Measurements from ENCODE around the gene TRANK1.
A peak's percentile ranks its signal among the peaks of the same experiment; 100 is the strongest.

TRANK1 gene

DNA sequence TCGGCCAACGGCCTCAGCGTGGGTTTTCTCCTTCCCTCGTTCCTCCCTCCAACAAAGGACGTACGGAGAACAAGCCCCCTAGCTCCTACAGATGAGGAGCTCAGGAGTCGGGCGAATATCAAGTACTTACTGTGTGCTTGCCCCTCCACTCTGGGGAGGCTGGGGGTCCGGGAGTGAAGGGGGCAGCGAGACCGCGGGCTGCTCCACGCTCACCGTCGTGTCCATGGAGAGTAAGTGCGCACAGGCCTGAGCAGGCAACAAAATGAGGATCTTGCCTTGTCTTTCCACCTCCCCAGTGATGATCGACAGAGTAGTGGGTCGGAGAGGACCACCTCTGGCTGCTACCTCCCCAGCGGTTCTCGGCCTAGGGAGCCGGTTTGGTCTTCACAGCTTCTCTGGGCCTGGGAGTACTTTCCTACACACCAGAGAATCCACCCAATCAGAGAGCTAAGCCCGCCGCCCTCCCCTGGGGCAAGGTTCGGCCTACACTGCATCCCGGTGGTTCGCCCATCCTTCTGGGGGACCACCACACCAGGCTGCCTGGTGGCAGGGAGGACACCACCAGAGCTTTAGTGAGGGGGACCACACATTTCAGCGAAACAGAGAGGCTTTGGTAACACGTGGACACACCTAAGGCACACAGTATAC is 603 bp upstream of the TRANK1 start:
- TF ChIP-seq, protein P1, sequence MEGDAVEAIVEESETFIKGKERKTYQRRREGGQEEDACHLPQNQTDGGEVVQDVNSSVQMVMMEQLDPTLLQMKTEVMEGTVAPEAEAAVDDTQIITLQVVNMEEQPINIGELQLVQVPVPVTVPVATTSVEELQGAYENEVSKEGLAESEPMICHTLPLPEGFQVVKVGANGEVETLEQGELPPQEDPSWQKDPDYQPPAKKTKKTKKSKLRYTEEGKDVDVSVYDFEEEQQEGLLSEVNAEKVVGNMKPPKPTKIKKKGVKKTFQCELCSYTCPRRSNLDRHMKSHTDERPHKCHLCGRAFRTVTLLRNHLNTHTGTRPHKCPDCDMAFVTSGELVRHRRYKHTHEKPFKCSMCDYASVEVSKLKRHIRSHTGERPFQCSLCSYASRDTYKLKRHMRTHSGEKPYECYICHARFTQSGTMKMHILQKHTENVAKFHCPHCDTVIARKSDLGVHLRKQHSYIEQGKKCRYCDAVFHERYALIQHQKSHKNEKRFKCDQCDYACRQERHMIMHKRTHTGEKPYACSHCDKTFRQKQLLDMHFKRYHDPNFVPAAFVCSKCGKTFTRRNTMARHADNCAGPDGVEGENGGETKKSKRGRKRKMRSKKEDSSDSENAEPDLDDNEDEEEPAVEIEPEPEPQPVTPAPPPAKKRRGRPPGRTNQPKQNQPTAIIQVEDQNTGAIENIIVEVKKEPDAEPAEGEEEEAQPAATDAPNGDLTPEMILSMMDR (IDR thresholded peaks at IDR 0.05; ENCODE audit: low read depth, low read length, missing control alignments): no peak
- in situ Hi-C loops (cut with HindIII; ENCODE audit: low sequenced_read_pairs): no loop called here
- no peak for DNase-seq (ENCODE audit: low read depth)
- H3K4me3 ChIP-seq (ENCODE audit: low read depth, low read length): peak overlapping the region; percentile 60

DNA sequence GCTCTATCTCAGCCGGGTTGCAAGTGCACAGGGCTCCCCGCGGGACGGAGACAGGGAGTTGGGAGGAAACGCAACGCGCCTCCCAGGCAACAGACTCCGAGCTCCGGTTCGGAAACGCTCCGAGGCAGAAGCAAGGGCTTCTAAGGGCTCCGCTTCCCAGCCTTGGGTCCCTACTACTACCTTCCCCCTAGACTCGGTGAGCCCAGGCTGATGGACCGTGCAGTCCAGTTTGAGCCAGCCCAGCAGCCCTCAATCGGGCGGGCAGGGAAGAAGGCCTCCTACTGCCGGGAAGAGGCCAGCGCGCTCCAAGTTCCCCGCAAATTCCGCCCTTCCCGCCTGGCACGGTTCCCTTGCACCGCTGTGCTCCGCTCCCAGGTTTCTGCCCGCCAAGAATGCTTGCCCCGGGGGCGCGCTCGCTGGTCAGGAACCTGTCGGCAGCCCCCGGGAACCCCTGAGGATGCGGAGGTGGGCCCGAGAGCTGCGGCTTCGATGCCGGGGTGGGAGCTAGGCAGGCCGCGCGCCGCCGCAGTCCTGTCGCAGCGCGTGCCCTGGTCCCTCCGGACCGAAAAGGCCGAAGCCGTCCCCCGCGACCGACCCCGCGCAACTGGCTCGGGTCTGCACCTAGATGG is 728 bp downstream of the TRANK1 start:
- TF ChIP-seq, protein P1 (IDR thresholded peaks at IDR 0.05; ENCODE audit: low read depth, low read length, missing control alignments): peak; percentile 14
- H3K4me3 ChIP-seq (ENCODE audit: low read depth, low read length): peak overlapping the region; percentile 60
- peak; percentile 15 for DNase-seq (ENCODE audit: low read depth)
- in situ Hi-C loops (cut with HindIII; ENCODE audit: low sequenced_read_pairs): loop anchor here (5.0 kb wide), 1 partner anchor 52 kb away; no protein-coding TSS in a partner anchor

DNA sequence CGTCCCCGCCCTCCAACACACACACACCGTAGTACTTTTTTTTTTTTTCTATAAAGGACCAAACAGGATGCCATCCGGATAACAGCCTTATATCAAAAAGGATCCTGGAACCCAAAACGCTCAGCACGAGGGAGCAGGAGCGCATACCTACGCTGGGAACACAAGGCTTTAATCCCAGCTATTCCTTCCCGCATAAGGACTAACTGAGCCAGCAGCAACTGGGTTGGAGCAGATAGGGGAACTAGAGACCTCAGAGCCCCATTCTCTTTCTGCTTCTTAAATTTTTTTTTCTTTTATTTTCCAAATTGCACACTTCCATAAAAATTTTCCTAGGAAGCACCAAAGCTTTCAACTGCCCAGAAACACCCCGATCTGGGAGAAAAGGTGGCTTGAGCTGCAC is 1.3 kb downstream of the TRANK1 start:
- TF ChIP-seq, protein P1 (IDR thresholded peaks at IDR 0.05; ENCODE audit: low read depth, low read length, missing control alignments): no peak
- no peak for DNase-seq (ENCODE audit: low read depth)
- peak overlapping the region; percentile 60 for H3K4me3 ChIP-seq (ENCODE audit: low read depth, low read length)
- in situ Hi-C loops (cut with HindIII; ENCODE audit: low sequenced_read_pairs): loop anchor here (5.0 kb wide), 1 partner anchor 51 kb away; no protein-coding TSS in a partner anchor

DNA sequence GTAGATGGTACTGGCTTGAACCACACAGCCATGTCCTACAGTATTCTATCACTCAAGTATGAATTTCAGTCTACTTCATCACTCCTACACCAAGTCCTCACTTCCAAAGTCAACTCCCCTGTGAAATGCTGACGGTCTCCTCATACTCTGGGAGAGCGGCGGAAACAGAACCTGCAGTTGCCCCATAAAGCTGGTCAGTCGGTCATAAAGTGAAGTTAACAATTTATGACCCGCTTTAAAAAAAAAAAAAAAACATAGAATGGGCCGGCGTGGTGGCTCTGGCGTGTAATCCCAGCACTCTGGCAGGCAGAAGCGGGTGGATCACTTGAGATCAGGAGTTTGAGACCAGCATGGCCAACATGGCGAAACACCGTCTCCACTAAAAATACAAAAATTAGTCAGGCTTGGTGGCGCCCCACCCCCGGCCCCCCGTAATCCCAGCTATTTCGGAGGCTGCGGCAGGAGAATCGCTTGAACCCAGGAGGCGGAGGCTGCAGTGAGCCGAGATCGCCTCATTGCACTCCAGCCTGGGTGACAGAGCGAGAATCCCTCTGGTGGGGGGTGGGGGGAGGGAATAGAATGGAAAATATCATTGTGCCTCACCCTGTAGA is 2.1 kb downstream of the TRANK1 start:
- DNase-seq (ENCODE audit: low read depth): no peak
- H3K4me3 ChIP-seq (ENCODE audit: low read depth, low read length): no peak overlapping the region
- TF ChIP-seq, protein P1 (IDR thresholded peaks at IDR 0.05; ENCODE audit: low read depth, low read length, missing control alignments): no peak
- in situ Hi-C loops (cut with HindIII; ENCODE audit: low sequenced_read_pairs): loop anchor here (5.0 kb wide), 1 partner anchor 50 kb away; no protein-coding TSS in a partner anchor

DNA sequence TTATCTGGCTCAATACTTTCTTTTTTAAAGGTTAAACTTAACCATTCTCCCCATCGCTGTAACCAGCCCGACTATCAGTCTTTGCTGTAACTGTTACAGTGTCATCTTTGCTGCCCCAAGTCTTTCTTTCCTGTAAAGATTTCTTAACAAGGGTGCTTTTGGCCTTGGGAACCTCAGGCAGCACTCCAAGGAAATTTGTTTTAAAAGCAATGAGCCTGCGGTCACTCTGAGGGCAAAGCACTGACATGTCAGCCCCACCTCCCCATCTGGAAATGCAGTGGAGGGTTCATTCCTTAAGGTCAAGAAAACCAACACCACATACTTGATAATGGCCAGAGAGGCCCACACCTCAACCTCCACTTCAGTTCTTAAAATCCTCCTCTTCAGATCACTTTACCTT is 3.2 kb downstream of the TRANK1 start:
- TF ChIP-seq, protein P1 (IDR thresholded peaks at IDR 0.05; ENCODE audit: low read depth, low read length, missing control alignments): no peak
- DNase-seq (ENCODE audit: low read depth): no peak
- no peak overlapping the region for H3K4me3 ChIP-seq (ENCODE audit: low read depth, low read length)
- in situ Hi-C loops (cut with HindIII; ENCODE audit: low sequenced_read_pairs): loop anchor here (5.0 kb wide), 1 partner anchor 49 kb away; no protein-coding TSS in a partner anchor

DNA sequence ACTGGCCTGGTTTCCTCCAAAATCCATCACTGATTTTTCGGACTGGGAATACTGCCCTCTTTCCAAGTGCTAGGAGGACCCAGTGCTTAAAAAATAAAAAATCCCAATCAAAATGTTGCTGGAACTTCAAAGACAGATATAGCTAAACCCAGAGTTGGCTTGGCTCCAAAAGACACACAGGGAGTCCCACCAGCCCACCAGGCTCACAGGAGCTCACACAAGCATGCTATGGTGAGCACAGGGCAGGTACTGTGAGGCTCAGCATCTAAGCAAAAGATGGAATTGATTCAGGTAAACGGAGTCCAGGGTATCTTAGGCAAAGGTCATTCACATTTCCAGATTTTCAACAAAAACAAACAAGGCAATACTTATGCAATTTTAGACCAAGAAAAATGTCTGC is 3.7 kb downstream of the TRANK1 start:
- TF ChIP-seq, protein P1 (IDR thresholded peaks at IDR 0.05; ENCODE audit: low read depth, low read length, missing control alignments): no peak
- no peak overlapping the region for H3K4me3 ChIP-seq (ENCODE audit: low read depth, low read length)
- in situ Hi-C loops (cut with HindIII; ENCODE audit: low sequenced_read_pairs): loop anchor here (5.0 kb wide), 1 partner anchor 49 kb away; no protein-coding TSS in a partner anchor
- no peak for DNase-seq (ENCODE audit: low read depth)
